Endothelial cell (in vitro differentiated cells): ENCODE data around the gene TMED4. TPM values are rescaled to one million over a fixed set of nuclear protein-coding genes. Genes with fewer than 3 reads are reported as not detected.
A peak's percentile ranks its signal among the peaks of the same experiment; 100 is the strongest.

Experiments
- DNase-seq: peaks from one replicate; pipeline ENCODE4 v3.0.0; 2021; ENCODE audit warnings: low spot score
- H3K27ac Mint-ChIP-seq: one replicate; pipeline ENCODE4 v1.8.0; 2021; ENCODE audit warnings: mixed read lengths, inconsistent platforms; ENCODE audit not compliant: unreplicated experiment
- H3K27me3 Mint-ChIP-seq: one replicate; pipeline ENCODE4 v1.8.0; 2021; ENCODE audit warnings: mild to moderate bottlenecking, moderate library complexity, mixed read lengths, inconsistent platforms; ENCODE audit not compliant: unreplicated experiment
- H3K36me3 Mint-ChIP-seq: one replicate; pipeline ENCODE4 v1.8.0; 2021; ENCODE audit warnings: mild to moderate bottlenecking, low read depth, mixed read lengths, inconsistent platforms; ENCODE audit not compliant: unreplicated experiment
- H3K4me1 Mint-ChIP-seq: one replicate; pipeline ENCODE4 v1.8.0; 2021; ENCODE audit warnings: mild to moderate bottlenecking, mixed read lengths, inconsistent platforms; ENCODE audit not compliant: unreplicated experiment
- H3K4me3 Mint-ChIP-seq: one replicate; pipeline ENCODE4 v1.8.0; 2021; ENCODE audit warnings: mild to moderate bottlenecking, mixed read lengths, inconsistent platforms; ENCODE audit not compliant: unreplicated experiment
- H3K9me3 Mint-ChIP-seq: one replicate; pipeline ENCODE4 v1.8.0; 2021; ENCODE audit warnings: mixed read lengths, inconsistent platforms; ENCODE audit not compliant: unreplicated experiment
- total RNA-seq: library from RNA; stranded (reverse); fragmentation: NEBNext Ultra II Directional; extraction: Animal tissue kit (Norgen Biotek cat#: 25700); gene quantifications from one replicate; pipeline ENCODE4 v1.2.1, GENCODE V29; 2021; ENCODE audit not compliant: unreplicated experiment
- TF ChIP-seq, protein P1 (sequence below): fragments of 200-600 bp; sonication (generic); IDR thresholded peaks from one replicate; pipeline ENCODE4 v1.5.0; 2021; ENCODE audit warnings: antibody characterized with exemption; ENCODE audit not compliant: unreplicated experiment

Gene TMED4
- total RNA-seq, 1 donor from 2014 or later, result 79.4 TPM

DNA sequence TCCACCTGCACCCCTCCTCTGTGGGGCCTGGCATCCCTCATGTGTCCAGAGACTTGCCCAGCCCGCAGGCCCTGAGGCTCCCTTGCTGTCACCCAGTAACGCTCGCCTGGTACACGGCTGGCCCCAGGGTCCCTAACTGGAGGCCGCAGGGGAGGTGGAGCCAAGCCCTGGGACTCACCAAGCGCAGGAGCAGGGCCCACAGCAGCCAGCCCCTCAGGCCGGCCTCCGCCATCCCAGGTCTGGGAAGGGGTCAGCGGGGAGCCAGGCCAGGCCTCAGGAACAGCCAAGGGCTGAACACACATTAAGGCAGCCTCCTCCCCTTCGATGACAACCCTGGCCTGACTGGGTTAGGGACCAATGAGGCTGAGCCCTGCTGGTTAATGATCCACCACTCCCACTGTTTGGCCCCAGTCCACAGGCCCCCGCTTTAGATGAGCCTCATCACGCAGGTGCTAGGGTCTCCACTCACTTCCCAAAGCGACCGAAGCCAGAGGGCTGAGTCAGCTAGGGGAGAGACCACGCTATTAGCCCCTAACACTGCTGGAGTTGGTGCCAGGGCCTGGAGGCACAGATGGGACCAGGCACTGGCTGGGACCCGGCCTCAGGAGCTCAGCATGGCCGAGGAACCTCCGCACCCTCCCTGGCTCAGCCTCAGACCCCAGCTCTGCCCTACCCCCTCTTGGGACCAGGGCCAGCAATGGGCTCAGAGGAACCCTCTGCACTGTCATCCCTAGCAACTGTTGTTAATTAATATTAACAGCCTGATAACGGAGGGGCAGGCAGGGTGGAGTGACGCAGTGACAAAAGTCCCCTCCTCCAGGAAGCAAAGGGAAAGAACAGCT, 40.8 kb downstream of the TMED4 start, which contains the start of gene NPC1L1:
Gene NPC1L1 (minus strand): TSS at position 303 of the 842 bp plus-strand sequence. CDS start 71 bp downstream, at position 232.
- TF ChIP-seq, protein P1, sequence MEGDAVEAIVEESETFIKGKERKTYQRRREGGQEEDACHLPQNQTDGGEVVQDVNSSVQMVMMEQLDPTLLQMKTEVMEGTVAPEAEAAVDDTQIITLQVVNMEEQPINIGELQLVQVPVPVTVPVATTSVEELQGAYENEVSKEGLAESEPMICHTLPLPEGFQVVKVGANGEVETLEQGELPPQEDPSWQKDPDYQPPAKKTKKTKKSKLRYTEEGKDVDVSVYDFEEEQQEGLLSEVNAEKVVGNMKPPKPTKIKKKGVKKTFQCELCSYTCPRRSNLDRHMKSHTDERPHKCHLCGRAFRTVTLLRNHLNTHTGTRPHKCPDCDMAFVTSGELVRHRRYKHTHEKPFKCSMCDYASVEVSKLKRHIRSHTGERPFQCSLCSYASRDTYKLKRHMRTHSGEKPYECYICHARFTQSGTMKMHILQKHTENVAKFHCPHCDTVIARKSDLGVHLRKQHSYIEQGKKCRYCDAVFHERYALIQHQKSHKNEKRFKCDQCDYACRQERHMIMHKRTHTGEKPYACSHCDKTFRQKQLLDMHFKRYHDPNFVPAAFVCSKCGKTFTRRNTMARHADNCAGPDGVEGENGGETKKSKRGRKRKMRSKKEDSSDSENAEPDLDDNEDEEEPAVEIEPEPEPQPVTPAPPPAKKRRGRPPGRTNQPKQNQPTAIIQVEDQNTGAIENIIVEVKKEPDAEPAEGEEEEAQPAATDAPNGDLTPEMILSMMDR, result no peak
- DNase-seq, result no peak
- H3K9me3 Mint-ChIP-seq, result no peaks in the 10 kb centered on the region
- H3K4me3 Mint-ChIP-seq, result no peak within 1 kb of the TSS
- no peaks in the 10 kb centered on the region for H3K4me1 Mint-ChIP-seq
- peaks cover 13% of the 10 kb centered on the region for H3K27me3 Mint-ChIP-seq
- H3K27ac Mint-ChIP-seq, result peak within 1 kb of the TSS; percentile 13
- no peaks in the 10 kb centered on the region for H3K36me3 Mint-ChIP-seq

DNA sequence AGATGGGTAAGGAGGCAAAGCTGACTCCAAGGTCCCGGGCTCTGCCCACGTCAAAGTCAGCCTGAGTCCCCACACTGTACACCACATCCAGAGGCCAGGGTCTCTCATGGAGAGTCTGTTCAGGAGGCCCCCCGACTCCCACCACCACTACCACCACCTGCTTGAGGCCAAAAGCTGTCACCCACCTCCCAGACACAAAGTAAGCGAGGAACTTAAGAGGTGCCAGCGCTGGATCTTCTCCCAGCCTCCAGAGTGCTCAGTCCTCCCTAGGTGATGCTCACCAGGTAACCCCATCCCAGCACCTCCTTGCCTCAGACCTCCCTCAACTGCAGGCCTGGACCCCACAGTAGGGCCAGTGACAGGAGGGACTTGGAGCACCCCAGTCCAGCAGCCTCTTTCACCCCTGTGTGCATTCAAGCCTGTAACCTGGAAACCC, 41.4 kb downstream of the TMED4 start:
- Mint-ChIP-seq H3K36me3 (no peaks in the 10 kb centered on the region), H3K27me3 (peaks cover 13% of the 10 kb centered on the region), H3K4me3 (no peak overlapping the region), H3K9me3 (no peaks in the 10 kb centered on the region), H3K27ac (no peak overlapping the region), H3K4me1 (no peaks in the 10 kb centered on the region)
- DNase-seq, result no peak
- TF ChIP-seq, protein P1, result no peak

DNA sequence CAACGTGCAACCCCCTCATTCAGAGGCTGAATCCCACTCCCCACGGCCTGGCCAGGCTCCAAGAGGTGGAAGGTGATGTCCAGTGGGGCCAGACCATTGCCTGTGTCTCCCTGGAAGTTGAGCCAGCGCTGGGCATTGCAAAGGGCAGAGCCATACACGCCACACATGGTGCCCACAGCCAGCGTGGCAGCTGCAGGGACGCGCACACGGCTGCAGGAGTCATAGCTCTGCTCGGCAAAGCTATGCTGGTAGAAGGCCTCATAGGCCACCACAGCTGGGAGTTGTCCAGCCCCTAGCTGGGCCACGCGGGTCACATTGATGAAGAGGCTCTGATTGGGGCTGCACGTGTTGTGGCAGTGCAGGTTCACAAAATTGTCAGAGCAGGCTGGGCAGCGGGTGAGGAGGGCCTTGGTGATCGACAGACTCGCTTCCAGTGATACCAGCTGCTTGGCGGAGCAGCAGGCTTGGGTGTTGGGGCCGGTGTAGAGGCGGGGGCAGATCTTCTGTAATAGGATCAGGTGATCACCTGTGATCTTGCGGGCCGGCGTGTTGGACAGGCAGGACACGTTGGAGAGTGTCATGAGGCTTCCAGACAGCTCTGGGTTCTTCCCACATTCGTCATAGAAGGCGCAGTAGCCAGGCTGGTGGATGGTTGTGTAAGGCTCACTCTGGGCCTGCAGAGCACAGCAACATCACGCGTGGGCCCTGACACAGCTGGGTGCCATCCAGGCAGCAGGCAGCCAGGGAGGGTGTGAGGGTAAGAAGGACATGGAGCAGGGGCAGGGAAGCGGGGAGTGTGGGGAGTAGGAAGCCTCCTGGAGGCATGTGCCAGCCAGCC, 42.1 kb downstream of the TMED4 start:
- TF ChIP-seq, protein P1, result no peak
- Mint-ChIP-seq H3K4me1 (no peaks in the 10 kb centered on the region), H3K9me3 (no peaks in the 10 kb centered on the region), H3K36me3 (no peaks in the 10 kb centered on the region), H3K27me3 (peaks cover 13% of the 10 kb centered on the region), H3K4me3 (no peak overlapping the region), H3K27ac (peak overlapping the region; percentile 13)
- no peak for DNase-seq

DNA sequence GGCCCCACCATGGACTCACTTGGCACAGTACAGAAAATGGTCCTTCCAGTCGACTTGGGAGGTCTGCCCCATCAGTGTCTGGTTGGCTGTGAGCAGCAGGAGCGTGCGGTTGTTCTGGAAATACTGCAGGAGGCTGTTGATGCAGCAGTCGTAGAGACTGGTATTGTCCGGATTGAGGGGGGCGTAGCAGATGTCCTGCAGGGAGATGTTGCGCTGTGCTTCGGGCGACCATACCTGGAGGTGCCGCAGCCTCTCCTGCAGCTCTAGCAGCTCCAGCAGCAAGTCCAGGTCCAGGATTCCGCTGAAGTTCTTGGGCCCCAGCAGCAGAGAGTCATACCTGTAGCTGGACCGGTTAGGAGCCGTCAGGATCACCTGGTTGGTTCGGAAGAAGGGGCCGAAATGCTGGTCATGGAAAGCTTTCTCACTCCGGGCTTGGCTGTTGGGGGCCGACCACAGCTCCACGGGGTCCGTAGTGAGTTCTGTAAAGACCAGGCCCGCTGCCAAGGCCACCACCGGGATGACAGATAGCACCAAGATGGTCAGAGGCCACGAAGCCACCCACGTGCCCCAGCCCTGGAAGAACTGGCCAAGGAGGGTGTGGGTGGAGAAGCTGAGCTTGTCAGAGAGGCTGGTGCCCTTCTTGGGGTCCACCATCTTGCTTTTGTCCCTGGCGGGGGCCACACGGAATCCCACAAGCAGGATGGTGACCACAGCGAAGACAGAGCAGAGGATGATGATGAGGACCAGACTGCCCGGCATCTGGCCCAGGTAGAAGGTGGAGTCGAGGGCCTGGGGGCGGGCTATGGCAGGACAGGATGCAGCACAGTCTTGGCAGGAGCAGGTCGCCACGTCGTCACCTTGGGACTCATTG, 43.0 kb downstream of the TMED4 start:
- Mint-ChIP-seq H3K4me1 (no peaks in the 10 kb centered on the region), H3K27ac (no peak overlapping the region), H3K9me3 (no peaks in the 10 kb centered on the region), H3K4me3 (no peak overlapping the region), H3K36me3 (no peaks in the 10 kb centered on the region), H3K27me3 (peaks cover 13% of the 10 kb centered on the region)
- TF ChIP-seq, protein P1, result no peak
- no peak for DNase-seq
